GM21360 (cell line): ENCODE results near the gene ARHGAP40.

ENCODE experiments used
- ATAC-seq: cut with Tn5 transposase; IDR thresholded peaks from one replicate; pipeline ENCODE4 v1.9.1; 2021; ENCODE audit warnings: mild to moderate bottlenecking, moderate library complexity; ENCODE audit not compliant: unreplicated experiment

ARHGAP40 gene

DNA sequence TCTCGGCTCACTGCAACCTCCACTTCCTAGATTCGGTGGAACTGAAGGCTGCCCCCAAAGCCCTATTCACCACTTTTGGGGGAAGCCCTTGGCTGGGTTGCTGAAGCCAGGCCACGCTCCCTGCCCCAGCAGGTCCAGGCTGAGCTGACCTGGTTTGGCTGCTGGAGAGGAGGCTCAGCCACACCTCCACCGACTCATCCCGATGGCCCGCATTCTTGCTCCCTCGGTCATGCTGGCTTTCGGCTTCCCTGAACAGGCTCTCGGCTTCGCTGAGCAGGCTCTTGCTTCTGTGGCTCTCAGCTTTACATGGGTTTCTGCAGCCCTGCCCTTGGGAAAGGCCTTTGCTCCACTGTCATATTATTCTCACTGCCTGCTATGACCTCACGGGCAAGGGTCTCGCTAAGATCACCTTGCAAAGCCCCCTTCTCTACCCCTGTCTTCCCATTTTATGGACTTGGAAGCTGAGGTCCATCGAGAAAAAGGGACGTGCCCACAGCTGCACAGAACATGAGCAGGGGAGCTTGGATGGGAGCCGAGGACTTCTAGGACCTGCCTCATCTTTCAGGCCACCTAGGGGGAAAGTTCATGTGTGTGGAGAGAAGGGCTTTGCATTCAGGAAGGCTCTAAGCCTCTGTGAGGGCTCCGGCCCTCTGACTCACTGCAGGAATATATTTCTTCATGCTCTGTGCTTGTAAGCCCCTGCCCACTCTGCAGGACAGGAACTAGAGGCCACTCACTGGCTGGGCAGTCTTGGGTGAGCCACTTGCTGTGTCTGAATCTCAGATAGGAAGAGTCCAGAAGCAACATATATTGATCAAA, 15.6 kb downstream of the ARHGAP40 start:
- no peak for ATAC-seq

DNA sequence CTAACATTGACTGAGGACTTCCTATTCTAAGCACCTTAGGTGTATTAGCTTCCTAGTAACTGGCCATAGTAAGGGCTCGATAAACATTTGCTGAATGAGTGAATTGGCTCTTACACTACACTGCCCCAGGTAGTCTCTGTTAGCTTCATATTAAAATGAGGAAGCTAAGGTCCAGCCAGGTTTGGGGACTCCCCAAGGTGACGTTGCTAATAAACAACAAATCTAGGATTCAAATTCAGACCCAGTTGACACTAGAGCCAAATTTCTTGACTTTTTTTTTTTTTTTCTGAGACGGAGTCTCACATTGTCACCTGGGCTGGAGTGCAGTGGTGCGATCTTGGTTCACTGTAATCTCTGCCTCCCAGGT, 16.2 kb downstream of the ARHGAP40 start:
- no peak for ATAC-seq

GRCh38 chr20:38620441-38620840, 18.8 kb downstream of the ARHGAP40 start:
- ATAC-seq, result no peak

DNA sequence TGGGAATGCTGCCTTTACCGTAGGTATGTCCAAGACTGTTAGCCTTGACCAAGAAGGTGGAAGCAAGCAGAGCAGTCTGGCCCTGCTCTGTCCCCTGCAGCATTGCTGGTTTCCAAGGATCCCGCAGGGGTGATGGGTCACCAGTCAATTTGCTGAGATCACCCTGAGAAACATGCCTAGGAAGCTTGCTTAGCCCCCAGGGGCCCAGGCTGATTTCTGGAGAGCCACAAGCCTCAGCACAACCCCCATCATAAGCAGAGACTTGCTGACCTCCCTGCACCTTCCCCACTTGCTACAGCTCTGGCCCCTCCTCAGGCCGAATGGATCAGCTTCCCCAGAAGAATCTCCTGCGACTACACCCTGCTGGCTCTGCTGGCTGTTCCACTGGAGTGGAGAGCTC, 21.5 kb downstream of the ARHGAP40 start:
- no peak for ATAC-seq

DNA sequence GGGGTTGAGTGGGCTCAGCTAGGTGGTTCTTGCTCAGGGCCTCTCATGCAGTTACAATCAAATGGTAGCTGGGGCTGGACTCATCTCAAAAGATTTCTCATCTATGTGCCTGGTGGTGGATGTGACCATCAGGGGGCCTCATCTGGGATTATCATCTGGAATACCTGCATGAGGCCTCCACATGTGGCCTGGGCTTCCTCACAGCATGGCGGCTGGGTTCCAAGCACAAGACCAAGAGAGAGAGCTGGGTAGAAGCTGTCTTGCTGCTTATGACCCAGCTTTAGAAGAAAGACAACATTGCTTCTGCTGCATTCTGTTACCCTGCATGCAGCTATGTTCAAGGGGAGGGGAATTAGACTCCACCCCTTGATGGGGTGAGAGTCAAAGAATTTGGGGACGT, 22.5 kb downstream of the ARHGAP40 start:
- no peak for ATAC-seq

- ATAC-seq, result no peak
Observed at GRCh38 chr20:38625896-38626295, 24.3 kb downstream of the ARHGAP40 start.

DNA sequence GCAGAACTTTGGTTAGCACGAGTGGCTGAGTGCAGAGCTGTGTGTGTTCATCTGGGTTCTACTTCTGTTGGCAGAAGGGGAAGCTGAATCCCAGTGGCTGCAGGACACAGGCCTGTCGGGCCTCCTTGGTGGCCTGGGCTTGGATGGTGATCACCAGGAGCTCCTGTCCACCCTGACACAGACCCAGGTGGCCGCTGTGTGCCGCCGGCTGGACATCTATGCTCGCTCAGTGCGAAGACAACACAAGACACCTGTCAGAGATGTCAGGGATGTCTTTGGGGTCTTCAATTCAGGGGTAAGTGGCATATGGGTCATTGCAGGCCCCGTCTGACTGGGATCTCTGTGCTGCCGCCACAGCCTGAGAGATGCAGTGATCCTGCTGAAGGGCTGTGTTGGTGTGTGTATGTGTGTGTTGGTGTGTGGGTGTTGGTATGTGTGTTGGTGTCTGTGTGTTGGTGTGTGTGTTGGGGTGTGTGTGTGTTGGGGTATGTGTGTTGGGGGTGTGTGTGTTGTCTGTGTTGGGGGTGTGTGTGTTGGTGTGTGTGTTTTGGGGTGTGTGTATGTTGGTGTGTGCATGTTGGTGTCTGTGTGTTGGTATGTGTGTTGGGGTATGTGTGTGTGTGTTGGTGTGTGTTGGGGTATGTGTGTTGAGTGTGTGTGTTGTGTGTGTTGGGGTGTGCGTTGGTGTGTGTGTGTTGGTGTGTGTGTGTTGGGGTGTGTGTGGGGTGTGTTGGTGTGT, 25.5 kb downstream of the ARHGAP40 start:
- ATAC-seq, result no peak

- no peak for ATAC-seq
Observed at GRCh38 chr20:38628580-38629470, 27.2 kb downstream of the ARHGAP40 start.

DNA sequence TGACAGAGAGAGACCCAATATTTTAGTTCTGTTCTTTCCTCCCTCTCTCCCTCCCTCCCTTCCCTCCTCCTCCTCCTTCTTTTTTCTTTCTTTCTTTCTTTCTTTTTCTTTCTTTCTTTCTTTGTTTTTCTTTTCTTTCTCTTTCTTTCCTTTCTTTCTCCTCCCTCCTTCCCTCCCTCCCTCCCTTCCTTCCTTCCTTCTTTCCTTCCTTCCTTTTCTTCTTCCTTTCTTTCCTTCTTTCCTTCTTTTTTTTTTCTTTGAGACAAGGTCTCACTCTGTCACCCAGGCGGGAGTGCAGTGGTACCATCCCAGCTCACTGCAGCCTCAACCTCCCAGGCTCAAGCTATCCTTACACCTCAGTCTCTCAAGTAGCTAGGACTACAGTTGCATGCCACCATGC, 28.4 kb downstream of the ARHGAP40 start:
- ATAC-seq, result no peak

- ATAC-seq, result no peak
Observed at GRCh38 chr20:38630727-38631126, 29.1 kb downstream of the ARHGAP40 start.

- no peak for ATAC-seq
Observed at GRCh38 chr20:38631155-38632022, 29.8 kb downstream of the ARHGAP40 start.

DNA sequence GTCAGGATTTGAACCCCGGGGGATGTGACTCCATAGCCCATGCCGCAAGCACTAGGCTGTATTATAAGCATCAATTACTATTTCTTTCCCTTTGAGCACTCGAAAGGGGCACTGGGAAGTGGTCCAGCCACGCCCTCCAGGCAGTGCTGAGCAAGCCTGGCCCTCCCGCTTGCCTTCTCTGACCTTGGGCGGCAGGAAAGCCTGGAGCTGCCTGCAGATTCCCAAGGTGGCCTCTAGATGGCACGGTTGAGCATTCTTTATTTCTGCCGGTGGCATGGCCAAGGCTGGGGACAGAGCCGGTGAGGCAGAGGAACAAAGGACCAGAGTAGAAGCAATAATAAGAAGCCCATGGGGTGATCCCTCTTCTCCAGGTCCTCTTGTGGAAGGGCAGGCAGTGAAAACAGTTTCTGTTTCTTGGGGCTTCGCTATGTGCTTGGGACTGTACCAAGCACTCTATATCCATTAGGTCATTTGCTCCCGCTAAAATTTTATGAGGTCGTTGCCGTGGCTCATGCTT, 32.0 kb downstream of the ARHGAP40 start:
- peak; percentile 60 for ATAC-seq

DNA sequence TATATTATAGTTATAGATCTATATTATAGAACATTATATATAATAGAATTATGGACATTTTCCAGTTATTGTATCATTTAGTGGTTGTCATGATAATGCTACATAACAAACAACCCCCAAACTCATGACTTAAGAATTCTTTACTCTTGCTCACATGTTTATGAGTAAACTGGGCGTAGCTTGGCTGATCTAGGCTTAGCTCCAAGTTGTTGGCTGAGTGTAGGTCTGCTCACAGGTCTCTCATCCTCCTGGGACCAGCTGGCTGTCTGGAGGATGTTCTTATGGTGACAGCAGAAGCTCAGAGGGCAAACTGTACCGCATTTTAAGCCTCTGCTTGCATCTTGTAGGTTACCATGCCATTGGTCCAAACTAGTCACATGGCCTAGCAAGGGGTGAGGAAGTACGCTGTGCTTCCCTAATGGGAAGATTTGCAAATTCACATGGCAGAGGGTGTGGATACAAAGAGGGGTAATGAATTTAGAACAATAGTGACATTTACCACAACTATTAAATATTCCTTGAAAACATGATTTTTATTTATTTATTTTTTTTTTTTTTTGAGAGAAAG, 34.2 kb downstream of the ARHGAP40 start:
- no peak for ATAC-seq

GRCh38 chr20:38640521-38640920, 38.9 kb downstream of the ARHGAP40 start:
- ATAC-seq, result no peak

GRCh38 chr20:38642498-38642897, 40.9 kb downstream of the ARHGAP40 start:
- no peak for ATAC-seq

- ATAC-seq, result no peak
Observed at GRCh38 chr20:38644588-38645260, 43.1 kb downstream of the ARHGAP40 start.

DNA sequence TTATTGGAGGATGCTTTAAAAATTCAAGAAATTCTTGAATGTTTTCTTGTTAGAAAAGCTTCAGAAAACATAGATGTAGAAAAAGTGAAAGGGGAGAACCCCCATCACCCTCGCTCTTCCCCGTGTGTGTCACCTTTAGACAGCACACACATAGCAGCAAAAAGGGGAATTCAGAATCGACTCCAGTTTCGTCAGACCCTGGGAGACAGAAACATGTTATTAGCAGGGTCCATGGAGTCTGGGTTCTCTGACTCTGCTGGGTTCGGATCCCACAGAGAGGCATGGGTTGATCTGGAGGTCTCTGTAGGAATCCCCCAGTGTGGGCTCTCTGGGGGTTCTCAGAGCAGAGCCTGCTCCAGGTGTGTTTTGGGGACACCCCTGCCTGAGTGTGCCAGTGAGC, 43.7 kb downstream of the ARHGAP40 start:
- no peak for ATAC-seq

GRCh38 chr20:38645980-38646858, 44.6 kb downstream of the ARHGAP40 start:
- ATAC-seq, result peak; percentile 81
